Neural progenitor cell (in vitro differentiated cells): Measurements from ENCODE around the gene EPHB2.

Source experiments
- EZH2 ChIP-seq: fragments of 200-600 bp; sonication (generic); IDR thresholded peaks from 2 replicates; pipeline ENCODE4 v1.6.1; 2017; ENCODE audit warnings: antibody characterized with exemption, mild to moderate bottlenecking, moderate library complexity
- EZH2phosphoT487 ChIP-seq: fragments of 200-600 bp; sonication (generic); IDR thresholded peaks from 2 replicates; pipeline ENCODE4 v1.6.1; 2017; ENCODE audit warnings: antibody characterized with exemption

DNA sequence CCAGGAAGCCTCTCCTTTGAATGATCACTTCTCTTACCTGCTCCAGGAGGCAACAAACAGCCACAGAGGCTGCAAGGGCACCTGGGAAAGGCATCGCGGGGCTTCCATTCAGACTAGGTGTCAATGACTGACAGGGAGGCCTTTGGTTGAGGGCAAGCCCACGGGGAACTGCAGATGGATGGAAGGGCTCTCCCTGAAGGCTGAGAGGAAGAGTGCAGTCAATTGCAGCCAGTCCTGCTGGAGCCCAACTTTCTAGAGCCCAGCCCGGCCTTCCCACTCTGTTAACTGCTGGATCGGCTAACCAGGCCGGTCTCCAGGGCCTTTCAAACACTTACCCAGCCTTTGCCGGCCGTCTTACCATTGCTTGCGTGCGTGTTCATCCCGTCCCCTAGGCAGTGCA is 172.8 kb downstream of the EPHB2 start:
- TF ChIP-seq EZH2phosphoT487 (no peak), EZH2 (no peak)
